GM23338 (cell line): ENCODE results near the gene MLLT10. TPM values are rescaled to one million over a fixed set of nuclear protein-coding genes. Genes with fewer than 3 reads are reported as not detected.
A peak's percentile ranks its signal among the peaks of the same experiment; 100 is the strongest.

Experiments used
- ATAC-seq: fragments of 200-7000 bp; cut with Tn5 transposase; 3 replicates; pipeline ENCODE4 v1.9.1; 2020
- DNase-seq: peaks from one replicate; pipeline ENCODE4 v3.0.0-alpha.2; 2015; ENCODE audit warnings: low spot score
- H2AFZ ChIP-seq: fragments of 200-600 bp; sonication (generic); 2 replicates; pipeline ENCODE4 v1.8.0; 2016; ENCODE audit warnings: antibody characterized with exemption, mild to moderate bottlenecking, moderate library complexity
- H3F3A ChIP-seq: fragments of 200-600 bp; sonication (generic); replicated peaks from 2 replicates; pipeline ENCODE4 v1.8.0; 2017; ENCODE audit warnings: antibody characterized with exemption, mixed run types, low read depth
- H3K27ac ChIP-seq: fragments of 200-600 bp; sonication (generic); 2 replicates; pipeline ENCODE4 v1.6.1; 2016; ENCODE audit warnings: low read depth
- H3K27me3 ChIP-seq: fragments of 200-600 bp; sonication (generic); 2 replicates; pipeline ENCODE4 v1.8.0; 2016; ENCODE audit warnings: mild to moderate bottlenecking, mixed run types, moderate library complexity; ENCODE audit not compliant: insufficient read depth
- H3K36me3 ChIP-seq: fragments of 200-600 bp; sonication (generic); 2 replicates; pipeline ENCODE4 v1.8.0; 2016; ENCODE audit warnings: mild to moderate bottlenecking; ENCODE audit not compliant: insufficient read depth
- H3K4me1 ChIP-seq: fragments of 200-600 bp; sonication (generic); 2 replicates; pipeline ENCODE4 v1.8.0; 2016; ENCODE audit warnings: mild to moderate bottlenecking, moderate library complexity; ENCODE audit not compliant: insufficient read depth
- H3K4me2 ChIP-seq: fragments of 200-600 bp; sonication (generic); 2 replicates; pipeline ENCODE4 v1.7.1; 2017; ENCODE audit warnings: mixed run types
- H3K4me3 ChIP-seq: fragments of 200-600 bp; sonication (generic); 2 replicates; pipeline ENCODE4 v1.6.1; 2016; ENCODE audit warnings: mixed run types
- H3K79me2 ChIP-seq: fragments of 200-600 bp; sonication (generic); replicated peaks from 2 replicates; pipeline ENCODE4 v1.8.0; 2017; ENCODE audit warnings: mild to moderate bottlenecking; ENCODE audit not compliant: insufficient read depth
- H3K9me2 ChIP-seq: fragments of 200-600 bp; sonication (generic); 2 replicates; pipeline ENCODE4 v1.8.0; 2017; ENCODE audit not compliant: insufficient read depth
- H4K20me1 ChIP-seq: fragments of 200-600 bp; sonication (generic); replicated peaks from 2 replicates; pipeline ENCODE4 v1.8.0; 2017; ENCODE audit warnings: mild to moderate bottlenecking; ENCODE audit not compliant: insufficient read depth
- H3K27ac Mint-ChIP-seq: 2 replicates; pipeline ENCODE4 v1.8.0; 2020; ENCODE audit warnings: inconsistent platforms, mild to moderate bottlenecking, moderate library complexity, mixed read lengths
- H3K27me3 Mint-ChIP-seq: 3 replicates; pipeline ENCODE4 v1.8.0; 2022; ENCODE audit warnings: low read depth, mild to moderate bottlenecking, moderate library complexity, mixed read lengths, inconsistent platforms; ENCODE audit not compliant: insufficient read depth, poor library complexity
- H3K36me3 Mint-ChIP-seq: 3 replicates; pipeline ENCODE4 v1.8.0; 2021; ENCODE audit warnings: low read depth, mild to moderate bottlenecking, inconsistent platforms, moderate library complexity, mixed read lengths
- H3K4me1 Mint-ChIP-seq: 3 replicates; pipeline ENCODE4 v1.8.0; 2020; ENCODE audit warnings: mild to moderate bottlenecking, inconsistent platforms, mixed read lengths
- H3K4me3 Mint-ChIP-seq: 3 replicates; pipeline ENCODE4 v1.8.0; 2021; ENCODE audit warnings: moderate library complexity, mild to moderate bottlenecking, inconsistent platforms, mixed read lengths
- H3K9me3 Mint-ChIP-seq: 3 replicates; pipeline ENCODE4 v1.8.0; 2020; ENCODE audit warnings: moderate library complexity, mild to moderate bottlenecking, inconsistent platforms, mixed read lengths
- ETS1 ChIP-seq: IDR thresholded peaks from 2 replicates; pipeline ENCODE4 v1.6.1; 2016; ENCODE audit warnings: antibody characterized with exemption
- EZH2phosphoT487 ChIP-seq: fragments of 200-600 bp; sonication (generic); IDR thresholded peaks from one replicate; pipeline ENCODE4 v1.8.1; 2018; ENCODE audit warnings: antibody characterized with exemption; ENCODE audit not compliant: unreplicated experiment
- JUNB ChIP-seq: IDR thresholded peaks from one replicate; pipeline ENCODE4 v1.6.1; 2016; ENCODE audit warnings: antibody characterized with exemption; ENCODE audit not compliant: unreplicated experiment
- NANOG ChIP-seq: IDR thresholded peaks from 2 replicates; pipeline ENCODE4 v1.6.1; 2016; ENCODE audit warnings: antibody characterized with exemption, borderline replicate concordance
- POLR2AphosphoS5 ChIP-seq: IDR thresholded peaks from 2 replicates; pipeline ENCODE4 v1.6.1; 2016; ENCODE audit warnings: antibody characterized with exemption, low read depth
- REST ChIP-seq: IDR thresholded peaks from one replicate; pipeline ENCODE4 v1.6.1; 2018; ENCODE audit warnings: antibody characterized with exemption; ENCODE audit not compliant: unreplicated experiment
- STAT1 ChIP-seq: IDR thresholded peaks from one replicate; pipeline ENCODE4 v1.6.1; 2016; ENCODE audit warnings: antibody characterized with exemption; ENCODE audit not compliant: unreplicated experiment
- ZNF462 ChIP-seq: fragments of 250-450 bp; sonication (Bioruptor Pico); IDR thresholded peaks from 2 replicates; pipeline ENCODE4 v1.5.0; 2020; ENCODE audit warnings: mild to moderate bottlenecking, moderate library complexity
- polyA plus RNA-seq: library from polyadenylated mRNA; unstranded; fragments of >200 nt; fragmentation: Nextera tagmentation; extraction: Ambion mirVana; gene quantifications from 2 replicates; pipeline ENCODE4 v1.2.1, GENCODE V29; 2016
- total RNA-seq: library from RNA; depleted of rRNA; stranded (reverse); fragments of >200 nt; shearing (Covaris generic); gene quantifications from 2 replicates; pipeline ENCODE4 v1.2.3, GENCODE V29; 2014

Gene MLLT10
- total and polyA plus RNA-seq, 2 experiments from 2014 or later, result 28.8 to 55.4 TPM

GRCh38 chr10:21756707-21757106 lies 222.7 kb downstream of the MLLT10 start:
- H3K4me3 ChIP-seq, result no peak overlapping the region
- H3F3A ChIP-seq, result peaks cover 30% of the 10 kb centered on the region
- H3K4me3 Mint-ChIP-seq, result no peak overlapping the region
- H3K36me3 Mint-ChIP-seq, result no peaks in the 10 kb centered on the region
- ATAC-seq (peak; percentile 10), DNase-seq (no peak)
- H3K4me2 ChIP-seq, result 0 out of 2 replicates have a peak overlapping the region, but pooled peaks have one; percentile 59
- H3K9me2 ChIP-seq, result no peaks in the 10 kb centered on the region
- H3K36me3 ChIP-seq, result no peaks in the 10 kb centered on the region
- no peaks in the 10 kb centered on the region for H3K27me3 ChIP-seq
- H3K27me3 Mint-ChIP-seq, result peaks cover 3% of the 10 kb centered on the region
- no peak overlapping the region for H3K27ac Mint-ChIP-seq
- H3K27ac ChIP-seq, result peak overlapping the region; percentile 24; the same call in 1 of the 2 replicates
- peaks cover 58% of the 10 kb centered on the region for H3K4me1 Mint-ChIP-seq
- H3K4me1 ChIP-seq, result peaks cover 42% of the 10 kb centered on the region
- no peak for TF ChIP-seq STAT1
- no peak for TF ChIP-seq ZNF462 (CRISPR knock-in tag)
- TF ChIP-seq JUNB, result no peak
- TF ChIP-seq REST, result no peak
- no peak for TF ChIP-seq EZH2phosphoT487
- TF ChIP-seq NANOG, result no peak
- TF ChIP-seq POLR2AphosphoS5, result no peak
- TF ChIP-seq ETS1, result no peak
- H4K20me1 ChIP-seq, result no peaks in the 10 kb centered on the region
- H3K9me3 Mint-ChIP-seq, result no peaks in the 10 kb centered on the region
- H2AFZ ChIP-seq, result no peak overlapping the region
- H3K79me2 ChIP-seq, result no peaks in the 10 kb centered on the region
